ENCODE data around the gene CGRRF1.

- TF ChIP-seq CTCF (IDR thresholded peaks at IDR 0.05; ENCODE audit: low read length) (no peak; the same call in 1 of the 2 replicates), EZH2 (IDR thresholded peaks at IDR 0.05; ENCODE audit: borderline replicate concordance, low read length) (no peak)
Measured at GRCh38 chr14:54566410-54567223, 56.9 kb downstream of the CGRRF1 start, which contains the start of gene SAMD4A.

Data from OCI-LY1 (cell line).